Measurements from ENCODE around the gene PDZD4. TPM values are rescaled to one million over a fixed set of nuclear protein-coding genes. Genes with fewer than 3 reads are reported as not detected.

Gene PDZD4
- total and polyA plus RNA-seq, 2 experiments from 2014 or later: 30.5 to 230 TPM

GRCh38 chrX:153807976-153808375, 22.4 kb downstream of the PDZD4 start:
- Mint-ChIP-seq H3K4me3 (no peak overlapping the region; the same call in 2 of the 3 replicates), H3K4me1 (peaks cover 31% of the 10 kb centered on the region), H3K9me3 (no peaks in the 10 kb centered on the region), H3K36me3 (ENCODE audit: low read depth) (peaks cover 23% of the 10 kb centered on the region), H3K27ac (no peak overlapping the region; the same call in 1 of the 2 replicates), H3K27me3 (ENCODE audit: insufficient read depth, low read depth, poor library complexity) (peaks cover 4% of the 10 kb centered on the region)
- Histone ChIP-seq H3K9me2 (ENCODE audit: insufficient read depth) (no peaks in the 10 kb centered on the region), H3K79me2 (replicated peaks; ENCODE audit: insufficient read depth) (peaks cover 49% of the 10 kb centered on the region), H3K4me1 (ENCODE audit: insufficient read depth) (peaks cover 6% of the 10 kb centered on the region), H3K4me3 (no peak overlapping the region), H3K27me3 (ENCODE audit: insufficient read depth) (no peaks in the 10 kb centered on the region), H3K27ac (ENCODE audit: low read depth) (no peak overlapping the region), H2AFZ (no peak overlapping the region), H4K20me1 (replicated peaks; ENCODE audit: insufficient read depth) (no peaks in the 10 kb centered on the region; the same call in 1 of the 2 replicates), H3K36me3 (ENCODE audit: insufficient read depth) (no peaks in the 10 kb centered on the region), H3K4me2 (no peak overlapping the region), H3F3A (replicated peaks; ENCODE audit: low read depth) (no peaks in the 10 kb centered on the region)
- DNase-seq (ENCODE audit: low spot score): no peak
- no peak for ATAC-seq
- TF ChIP-seq EZH2 (IDR thresholded peaks at IDR 0.05; ENCODE audit: low read depth, unreplicated experiment) (no peak), NANOG (IDR thresholded peaks at IDR 0.05; ENCODE audit: borderline replicate concordance) (no peak), CTCF (conservative IDR thresholded peaks at IDR 0.05; ENCODE audit: low read depth in 2 of 2) (no peak), ZNF114 (CRISPR knock-in tag; IDR thresholded peaks at IDR 0.05) (no peak), ZNF331 (CRISPR knock-in tag; IDR thresholded peaks at IDR 0.05; ENCODE audit: low read depth) (no peak), ETS1 (IDR thresholded peaks at IDR 0.05) (no peak), ZNF462 (CRISPR knock-in tag; IDR thresholded peaks at IDR 0.05) (no peak), REST (IDR thresholded peaks at IDR 0.05; ENCODE audit: unreplicated experiment) (no peak), CREB1 (CRISPR knock-in tag; IDR thresholded peaks at IDR 0.05; ENCODE audit: low read depth) (no peak), STAT1 (IDR thresholded peaks at IDR 0.05; ENCODE audit: unreplicated experiment) (no peak), POLR2AphosphoS5 (IDR thresholded peaks at IDR 0.05; ENCODE audit: low read depth) (no peak), EZH2phosphoT487 (IDR thresholded peaks at IDR 0.05; ENCODE audit: unreplicated experiment) (no peak), JUNB (IDR thresholded peaks at IDR 0.05; ENCODE audit: unreplicated experiment) (no peak)

Data from GM23338 (cell line).